CD4-positive, alpha-beta T cell treated with Interleukin-4 for 1 hour (primary cell): ENCODE data around the gene TAS2R13.

Source experiments
- DNase-seq, 2 donors: peaks; one replicate each; pipeline ENCODE4 v3.0.0-alpha.2; 2020 to 2022

Gene TAS2R13

GRCh38 chr12:10909462-10909861 is at the start of gene TAS2R13:
TSS of gene TAS2R13 (minus strand) at chr12:10909562. CDS start at chr12:10909298, 264 bp downstream.
- DNase-seq: no peak

GRCh38 chr12:10957741-10958140 is 48.4 kb upstream of the TAS2R13 start:
- DNase-seq: no peak

GRCh38 chr12:10956085-10956484 is 46.7 kb upstream of the TAS2R13 start:
- DNase-seq: no peak

- DNase-seq: no peak
Measured at GRCh38 chr12:10952645-10953044, 43.3 kb upstream of the TAS2R13 start.

GRCh38 chr12:10943167-10943566 is 33.8 kb upstream of the TAS2R13 start:
- DNase-seq: no peak

- DNase-seq: no peak
Measured at GRCh38 chr12:10941916-10942607, 32.7 kb upstream of the TAS2R13 start.

- no peak for DNase-seq
Measured at GRCh38 chr12:10941369-10941768, 32.0 kb upstream of the TAS2R13 start.

GRCh38 chr12:10940389-10940788 is 31.0 kb upstream of the TAS2R13 start:
- DNase-seq: no peak

- no peak for DNase-seq
Measured at GRCh38 chr12:10939163-10939562, 29.8 kb upstream of the TAS2R13 start, which contains the start of gene TAS2R14. TSS of gene TAS2R14 (minus strand) at chr12:10939263. CDS start at chr12:10939207, 56 bp downstream.

- no peak for DNase-seq
Measured at GRCh38 chr12:10936506-10936905, 27.1 kb upstream of the TAS2R13 start.

GRCh38 chr12:10928746-10929286 is 19.5 kb upstream of the TAS2R13 start, which contains the start of gene PRH2:
TSS of gene PRH2 (plus strand) at chr12:10929236. CDS start at chr12:10929274, 38 bp downstream.
- no peak for DNase-seq

GRCh38 chr12:10926269-10926668 is 16.9 kb upstream of the TAS2R13 start:
- DNase-seq: no peak

- DNase-seq: no peak
Measured at GRCh38 chr12:10919809-10920208, 10.4 kb upstream of the TAS2R13 start.

GRCh38 chr12:10910380-10910779 is 1.0 kb upstream of the TAS2R13 start:
- no peak for DNase-seq

GRCh38 chr12:10904686-10905085 is 4.7 kb downstream of the TAS2R13 start:
- DNase-seq: no peak

GRCh38 chr12:10901427-10901826 is 7.9 kb downstream of the TAS2R13 start:
- no peak for DNase-seq

- no peak for DNase-seq
Measured at GRCh38 chr12:10900972-10901371, 8.4 kb downstream of the TAS2R13 start.

GRCh38 chr12:10900530-10900929 is 8.8 kb downstream of the TAS2R13 start:
- no peak for DNase-seq

GRCh38 chr12:10896854-10897253 is 12.5 kb downstream of the TAS2R13 start:
- no peak for DNase-seq

- DNase-seq: no peak
Measured at GRCh38 chr12:10891937-10892336, 17.4 kb downstream of the TAS2R13 start.

GRCh38 chr12:10889226-10889625 is 20.1 kb downstream of the TAS2R13 start:
- no peak for DNase-seq

GRCh38 chr12:10884086-10884725 is 25.2 kb downstream of the TAS2R13 start, which contains the start of gene PRH1:
TSS of gene PRH1 (minus strand) at chr12:10884255. CDS start at chr12:10884217, 38 bp downstream.
- DNase-seq: no peak

GRCh38 chr12:10873378-10873777 is 36.0 kb downstream of the TAS2R13 start:
- no peak for DNase-seq

- no peak for DNase-seq
Measured at GRCh38 chr12:10867381-10867780, 42.0 kb downstream of the TAS2R13 start.
